CD4-positive, alpha-beta T cell treated with Interleukin-10 for 1 hour (primary cell): Measurements from ENCODE around the gene PTBP1.

Experiments
- DNase-seq: peaks from one replicate; pipeline ENCODE4 v3.0.0-alpha.2; 2020

PTBP1 gene

GRCh38 chr19:798415-799075, 1.3 kb downstream of the PTBP1 start:
- no peak for DNase-seq

GRCh38 chr19:799076-799881, 2.0 kb downstream of the PTBP1 start:
- DNase-seq, result no peak

- no peak for DNase-seq
Measured at GRCh38 chr19:800360-801029, 3.2 kb downstream of the PTBP1 start.

DNA sequence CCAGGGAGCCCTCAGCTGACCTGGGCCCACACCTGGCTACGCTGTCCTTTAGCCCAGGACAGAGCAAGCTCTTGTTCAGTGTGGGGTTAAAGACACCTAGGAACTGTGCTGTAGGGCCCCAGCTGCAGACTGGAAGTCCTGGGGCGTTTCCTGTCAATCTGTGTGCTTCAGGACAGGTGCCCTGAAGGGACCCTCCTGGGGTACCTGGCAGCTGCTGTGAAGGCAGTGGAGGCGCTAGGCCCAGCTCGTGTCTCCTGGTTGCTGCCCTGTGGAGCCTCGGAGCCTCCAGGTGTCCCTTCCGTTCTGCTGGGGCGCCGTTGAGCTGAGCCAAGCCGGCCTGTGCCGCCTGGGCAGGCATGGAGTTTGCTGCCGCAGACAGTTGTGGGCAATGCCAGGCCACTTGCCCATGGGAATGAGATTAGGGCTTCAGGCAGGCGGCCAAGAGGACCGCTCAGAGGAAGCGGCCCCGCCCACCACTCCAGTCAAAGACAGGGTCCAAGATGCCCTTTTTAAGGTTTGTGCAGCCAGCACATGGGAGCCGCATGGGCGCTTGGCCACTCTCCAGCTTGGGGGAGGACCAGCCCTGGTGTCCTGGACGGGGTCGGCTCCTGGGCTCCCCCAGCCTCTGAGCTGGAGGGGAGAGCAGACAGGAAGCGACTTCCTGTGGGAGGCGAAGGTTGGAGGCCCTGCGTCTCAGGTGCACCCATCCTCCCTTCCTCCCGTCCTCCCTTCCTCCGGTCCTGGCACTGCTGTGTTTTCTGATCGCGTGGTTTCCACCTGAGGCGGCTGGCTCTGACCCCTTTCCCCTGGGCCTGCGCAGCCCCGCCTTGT, 4.0 kb downstream of the PTBP1 start:
- no peak for DNase-seq

GRCh38 chr19:801861-802497, 4.7 kb downstream of the PTBP1 start:
- no peak for DNase-seq

DNA sequence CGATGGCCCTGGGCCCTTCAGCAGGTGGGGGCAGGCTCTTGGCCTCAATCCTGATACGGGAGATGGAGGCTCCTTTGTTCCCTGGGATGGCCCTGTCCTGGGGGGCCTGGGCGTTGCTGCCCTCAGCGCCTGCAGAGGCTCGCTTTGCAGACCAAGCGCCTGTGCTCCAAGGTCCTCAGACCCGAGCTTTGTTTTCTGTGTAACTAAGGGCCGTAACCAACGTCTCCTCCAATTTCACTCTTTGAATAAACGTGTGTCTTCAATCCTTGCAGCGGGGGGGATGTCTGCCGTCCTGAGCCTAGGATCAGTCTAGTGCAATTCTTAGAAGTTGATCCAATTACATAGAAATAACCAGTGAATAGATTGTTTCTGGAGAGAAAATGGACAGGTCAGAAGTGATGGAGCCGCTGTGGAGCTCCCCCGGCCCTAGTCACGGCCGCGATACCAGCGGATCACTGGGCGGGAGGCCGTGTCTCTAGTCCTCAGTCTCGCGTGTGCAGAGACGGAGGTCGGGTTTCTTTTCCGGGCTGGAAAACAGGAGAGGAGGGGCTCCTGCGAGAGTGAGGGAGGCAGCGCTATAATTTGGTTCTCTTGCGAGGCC, 5.3 kb downstream of the PTBP1 start:
- no peak for DNase-seq

DNA sequence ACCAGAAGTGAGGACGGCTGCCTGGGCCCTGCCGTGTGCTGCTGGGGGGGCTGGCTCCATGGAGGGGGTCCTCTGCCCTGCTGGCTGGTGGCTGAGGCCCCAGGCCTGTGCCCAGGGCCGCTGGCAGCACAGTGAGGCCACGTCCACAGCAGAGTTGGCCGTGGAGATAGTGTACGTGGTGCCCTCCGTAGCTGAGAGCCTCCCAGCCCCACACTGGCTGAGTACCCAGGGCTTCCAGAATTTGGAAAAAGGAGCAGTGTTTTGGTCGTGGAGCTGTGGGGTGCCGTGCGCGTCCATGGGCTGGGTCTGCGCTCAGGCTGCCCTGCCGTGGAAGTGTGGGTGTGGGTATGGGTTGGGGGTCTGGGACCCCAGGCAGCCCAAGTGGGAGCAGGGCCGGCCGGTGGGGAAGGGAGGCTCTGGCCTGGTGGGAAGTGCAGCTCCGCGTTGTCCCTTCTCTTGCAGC, 5.9 kb downstream of the PTBP1 start:
- DNase-seq, result no peak

- DNase-seq, result no peak
Measured at GRCh38 chr19:803686-804418, 6.6 kb downstream of the PTBP1 start.

DNA sequence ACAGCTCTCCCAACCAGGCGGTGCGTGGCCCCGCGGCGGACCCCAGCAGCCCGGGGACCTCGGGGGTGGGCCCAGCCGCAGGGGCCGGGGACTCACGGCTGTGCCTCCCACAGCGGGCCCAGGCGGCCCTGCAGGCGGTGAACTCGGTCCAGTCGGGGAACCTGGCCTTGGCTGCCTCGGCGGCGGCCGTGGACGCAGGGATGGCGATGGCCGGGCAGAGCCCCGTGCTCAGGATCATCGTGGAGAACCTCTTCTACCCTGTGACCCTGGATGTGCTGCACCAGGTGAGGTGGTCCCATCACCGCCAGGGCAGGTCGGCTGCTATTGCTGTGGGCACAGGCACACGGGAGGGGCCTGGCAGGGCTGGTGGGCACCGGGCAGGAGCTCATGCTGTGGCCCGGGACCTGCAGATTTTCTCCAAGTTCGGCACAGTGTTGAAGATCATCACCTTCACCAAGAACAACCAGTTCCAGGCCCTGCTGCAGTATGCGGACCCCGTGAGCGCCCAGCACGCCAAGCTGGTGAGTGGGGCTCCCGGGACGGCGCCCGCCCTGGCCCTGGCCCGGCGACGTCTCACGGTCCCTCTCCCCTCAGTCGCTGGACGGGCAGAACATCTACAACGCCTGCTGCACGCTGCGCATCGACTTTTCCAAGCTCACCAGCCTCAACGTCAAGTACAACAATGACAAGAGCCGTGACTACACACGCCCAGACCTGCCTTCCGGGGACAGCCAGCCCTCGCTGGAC, 7.3 kb downstream of the PTBP1 start:
- no peak for DNase-seq

- no peak for DNase-seq
Measured at GRCh38 chr19:805166-805551, 7.9 kb downstream of the PTBP1 start.

GRCh38 chr19:805600-806550, 8.6 kb downstream of the PTBP1 start:
- DNase-seq, result no peak

DNA sequence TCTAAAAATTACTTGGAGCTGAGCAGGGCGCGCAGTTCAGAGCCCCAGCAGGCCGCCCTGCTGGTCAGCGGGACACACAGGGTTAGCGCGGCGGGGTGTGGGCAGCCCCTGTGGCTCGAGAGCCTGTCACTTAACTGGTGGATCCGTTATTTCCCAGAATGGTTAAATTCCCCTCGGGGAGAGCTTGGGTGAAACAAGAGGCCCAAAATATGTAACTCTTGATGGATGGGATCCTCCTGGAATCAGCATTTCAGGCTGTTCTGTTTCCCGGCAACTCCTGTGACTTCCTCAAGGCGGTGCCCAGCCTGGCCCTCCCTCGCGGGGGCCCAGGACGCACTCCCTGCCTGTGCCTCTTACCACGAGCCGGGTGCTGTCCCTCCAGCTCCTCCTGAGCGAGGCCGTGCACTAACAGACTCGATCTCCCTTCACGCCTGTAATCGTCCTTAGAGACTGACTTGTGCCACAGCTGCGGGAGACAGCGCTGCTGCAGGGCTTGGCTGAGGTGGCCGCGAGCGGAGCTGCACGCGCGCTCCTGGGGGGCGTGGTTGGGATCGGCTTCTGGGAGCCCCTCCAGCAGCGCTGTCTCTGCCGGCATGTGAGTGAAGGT, 9.7 kb downstream of the PTBP1 start:
- DNase-seq, result no peak

GRCh38 chr19:807627-808422, 10.6 kb downstream of the PTBP1 start:
- DNase-seq, result no peak

DNA sequence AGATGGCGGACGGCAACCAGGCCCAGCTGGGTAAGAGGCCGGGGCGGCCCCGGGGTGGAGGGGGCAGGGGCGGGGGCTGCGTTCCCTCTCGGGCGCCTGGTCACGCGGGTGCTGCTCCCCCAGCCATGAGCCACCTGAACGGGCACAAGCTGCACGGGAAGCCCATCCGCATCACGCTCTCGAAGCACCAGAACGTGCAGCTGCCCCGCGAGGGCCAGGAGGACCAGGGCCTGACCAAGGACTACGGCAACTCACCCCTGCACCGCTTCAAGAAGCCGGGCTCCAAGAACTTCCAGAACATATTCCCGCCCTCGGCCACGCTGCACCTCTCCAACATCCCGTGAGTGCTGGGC, 11.1 kb downstream of the PTBP1 start:
- DNase-seq, result no peak

GRCh38 chr19:810077-810855, 13.0 kb downstream of the PTBP1 start:
- no peak for DNase-seq

GRCh38 chr19:810883-811489, 13.7 kb downstream of the PTBP1 start:
- no peak for DNase-seq

- no peak for DNase-seq
Measured at GRCh38 chr19:811506-812048, 14.3 kb downstream of the PTBP1 start.
